Esophagus muscularis mucosa (tissue), 4 donors: ENCODE results near the gene AMER3.

Experiments
- EP300 ChIP-seq: sonication (generic); formaldehyde crosslinking; IDR thresholded peaks from one replicate; pipeline ENCODE4 v1.6.1; 2017; ENCODE audit warnings: antibody characterized with exemption
- POLR2A ChIP-seq: fragments of 450-650 bp; IDR thresholded peaks from one replicate; pipeline ENCODE4 v1.6.1; 2017; ENCODE audit warnings: antibody characterized with exemption, moderate library complexity, mild to moderate bottlenecking, low read depth
- POLR2AphosphoS5 ChIP-seq, 2 donors: sonication (generic); formaldehyde crosslinking; IDR thresholded peaks; one replicate each; pipeline ENCODE4 v1.6.1; 2017; ENCODE audit warnings: antibody characterized with exemption in 2 of 2
- TF ChIP-seq, protein P1 (sequence below), 3 experiments: fragments of 200-600 bp in 2 of 3; fragments of 450-650 bp in 1 of 3; sonication (generic) in 2 of 3; IDR thresholded peaks; one replicate each; pipeline ENCODE4 v1.5.1; 2017 to 2019; ENCODE audit warnings: antibody characterized with exemption in 3 of 3, mild to moderate bottlenecking in 2 of 3, moderate library complexity in 1 of 3

DNA sequence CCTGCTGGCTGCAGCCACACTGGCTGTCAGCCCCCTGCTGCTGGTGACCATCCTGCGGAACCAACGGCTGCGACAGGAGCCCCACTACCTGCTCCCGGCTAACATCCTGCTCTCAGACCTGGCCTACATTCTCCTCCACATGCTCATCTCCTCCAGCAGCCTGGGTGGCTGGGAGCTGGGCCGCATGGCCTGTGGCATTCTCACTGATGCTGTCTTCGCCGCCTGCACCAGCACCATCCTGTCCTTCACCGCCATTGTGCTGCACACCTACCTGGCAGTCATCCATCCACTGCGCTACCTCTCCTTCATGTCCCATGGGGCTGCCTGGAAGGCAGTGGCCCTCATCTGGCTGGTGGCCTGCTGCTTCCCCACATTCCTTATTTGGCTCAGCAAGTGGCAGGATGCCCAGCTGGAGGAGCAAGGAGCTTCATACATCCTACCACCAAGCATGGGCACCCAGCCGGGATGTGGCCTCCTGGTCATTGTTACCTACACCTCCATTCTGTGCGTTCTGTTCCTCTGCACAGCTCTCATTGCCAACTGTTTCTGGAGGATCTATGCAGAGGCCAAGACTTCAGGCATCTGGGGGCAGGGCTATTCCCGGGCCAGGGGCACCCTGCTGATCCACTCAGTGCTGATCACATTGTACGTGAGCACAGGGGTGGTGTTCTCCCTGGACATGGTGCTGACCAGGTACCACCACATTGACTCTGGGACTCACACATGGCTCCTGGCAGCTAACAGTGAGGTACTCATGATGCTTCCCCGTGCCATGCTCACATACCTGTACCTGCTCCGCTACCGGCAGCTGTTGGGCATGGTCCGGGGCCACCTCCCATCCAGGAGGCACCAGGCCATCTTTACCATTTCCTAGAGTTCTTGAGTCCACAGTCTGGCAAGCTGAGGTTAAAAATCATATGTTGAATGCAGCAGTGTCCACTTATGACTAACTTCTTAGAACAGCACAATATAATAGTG is 25.7 kb upstream of the AMER3 start:
- TF ChIP-seq, protein P1, sequence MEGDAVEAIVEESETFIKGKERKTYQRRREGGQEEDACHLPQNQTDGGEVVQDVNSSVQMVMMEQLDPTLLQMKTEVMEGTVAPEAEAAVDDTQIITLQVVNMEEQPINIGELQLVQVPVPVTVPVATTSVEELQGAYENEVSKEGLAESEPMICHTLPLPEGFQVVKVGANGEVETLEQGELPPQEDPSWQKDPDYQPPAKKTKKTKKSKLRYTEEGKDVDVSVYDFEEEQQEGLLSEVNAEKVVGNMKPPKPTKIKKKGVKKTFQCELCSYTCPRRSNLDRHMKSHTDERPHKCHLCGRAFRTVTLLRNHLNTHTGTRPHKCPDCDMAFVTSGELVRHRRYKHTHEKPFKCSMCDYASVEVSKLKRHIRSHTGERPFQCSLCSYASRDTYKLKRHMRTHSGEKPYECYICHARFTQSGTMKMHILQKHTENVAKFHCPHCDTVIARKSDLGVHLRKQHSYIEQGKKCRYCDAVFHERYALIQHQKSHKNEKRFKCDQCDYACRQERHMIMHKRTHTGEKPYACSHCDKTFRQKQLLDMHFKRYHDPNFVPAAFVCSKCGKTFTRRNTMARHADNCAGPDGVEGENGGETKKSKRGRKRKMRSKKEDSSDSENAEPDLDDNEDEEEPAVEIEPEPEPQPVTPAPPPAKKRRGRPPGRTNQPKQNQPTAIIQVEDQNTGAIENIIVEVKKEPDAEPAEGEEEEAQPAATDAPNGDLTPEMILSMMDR (IDR thresholded peaks at IDR 0.05), result no peak
- no peak for TF ChIP-seq POLR2AphosphoS5 (IDR thresholded peaks at IDR 0.05)
- no peak for TF ChIP-seq POLR2A
- TF ChIP-seq EP300, result no peak
